Heart left ventricle (tissue), 16 donors: ENCODE measurements around the gene ATF6B. TPM values are rescaled to one million over a fixed set of nuclear protein-coding genes. Genes with fewer than 3 reads are reported as not detected.
A peak's percentile ranks its signal among the peaks of the same experiment; 100 is the strongest.

ENCODE experiments used
- ATAC-seq, 4 donors: fragments of 200-7000 bp; cut with Tn5 transposase; one replicate each; pipeline ENCODE4 v1.9.1; 2020 to 2022; ENCODE audit warnings: moderate library complexity in 4 of 4, mild to moderate bottlenecking in 3 of 4, moderate number of reproducible peaks in 1 of 4
- DNase-seq, 5 donors: peaks; one replicate each; pipeline ENCODE4 v3.0.0-alpha.2; 2020
- H3K27ac ChIP-seq, 12 donors: fragments of 200-600 bp; sonication (generic) in 4 of 12; one replicate each; pipeline versions ENCODE4 v1.5.0 to v1.8.0; 2016 to 2022; ENCODE audit warnings: mild to moderate bottlenecking in 2 of 12
- H3K27me3 ChIP-seq, 9 donors: fragments of 200-600 bp; sonication (generic) in 2 of 9; one replicate each; pipeline versions ENCODE4 v1.5.1 to v1.8.0; 2016 to 2022; ENCODE audit warnings: mild to moderate bottlenecking in 3 of 9
- H3K36me3 ChIP-seq, 9 donors: fragments of 200-600 bp; sonication (generic) in 2 of 9; one replicate each; pipeline versions ENCODE4 v1.5.0 to v1.8.0; 2018 to 2022; ENCODE audit warnings: mild to moderate bottlenecking in 2 of 9
- H3K4me1 ChIP-seq, 12 donors: fragments of 200-600 bp; sonication (generic) in 4 of 12; one replicate each; pipeline versions ENCODE4 v1.5.0 to v1.8.0; 2016 to 2022; ENCODE audit warnings: mild to moderate bottlenecking in 3 of 12
- H3K4me3 ChIP-seq, 12 donors: fragments of 200-600 bp; sonication (generic) in 4 of 12; one replicate each; pipeline versions ENCODE4 v1.5.0 to v1.8.0; 2017 to 2022; ENCODE audit warnings: mild to moderate bottlenecking in 9 of 12, moderate library complexity in 4 of 12
- H3K9me3 ChIP-seq, 12 donors: fragments of 200-600 bp; sonication (generic) in 4 of 12; one replicate each; pipeline versions ENCODE4 v1.5.0 to v1.8.0; 2016 to 2022; ENCODE audit warnings: mild to moderate bottlenecking in 1 of 12
- POLR2A ChIP-seq, 2 donors: fragments of 450-650 bp; IDR thresholded peaks; one replicate each; pipeline ENCODE4 v1.6.1; 2017; ENCODE audit warnings: antibody characterized with exemption in 2 of 2, mild to moderate bottlenecking in 2 of 2, moderate library complexity in 2 of 2
- WGBS, 4 donors: extraction: QIAGEN DNeasy Blood & Tissue Kit in 2 of 4; methylation state at CpG; one replicate each; pipeline versions ENCODE4 v1.1.5 to v1.1.7; 2013 to 2018; 5-methylcytosine and 5-hydroxymethylcytosine counted together
- intact Hi-C, 10 donors: fragments of 100-400 bp; cut with DNase I; formaldehyde crosslinking; loops; one replicate each; pipeline versions ENCODE4 v1.11.1 to v1.14.2; 2022
- polyA plus RNA-seq, 2 donors: library from polyadenylated mRNA; stranded (reverse); fragments of 200-250 nt; gene quantifications; one replicate each; pipeline ENCODE4 v1.2.3, GENCODE V29; 2013
- total RNA-seq, 9 donors: library from RNA; depleted of rRNA in 2 of 9; stranded (reverse); fragments of >200 nt in 2 of 9; fragmentation: NEBNext Ultra II Directional in 3 of 9; extraction: Animal tissue kit (Norgen Biotek cat#: 25700) in 3 of 9; gene quantifications; one replicate each; pipeline versions ENCODE4 v1.1.0 to v1.2.4, GENCODE V29; 2016 to 2023
- TF ChIP-seq, protein P1 (sequence below), 12 donors: fragments of 200-600 bp; sonication (generic) in 4 of 12; IDR thresholded peaks; one replicate each; pipeline versions ENCODE4 v1.5.0 to v1.8.0; 2018 to 2022; ENCODE audit warnings: antibody characterized with exemption in 12 of 12, mild to moderate bottlenecking in 5 of 12
- donor health status: ischemic (EF 13 %, LVEDD 7.1; RV severe dilation, severe dysfunction).
- donor health status: healthy with polysubstance abuse.
- donor health status: DM: no; HTN: yes; CAD: no.
- donor health status: DM: no; HTN: no; CAD: no.
- donor health status: ischemic (EF 25% LVEDD 6.9; RV normal size, moderate dysfunction).
- donor health status: ischemic (EF 25% LVEDD 5.7; RV mildly dilated, moderate dysfunction).
- donor health status: healthy.
- donor health status: DM: yes; HTN: yes; CAD: no.
- donor health status: ischemic (EF 35%, LVEDD 5.7; RV mildly dilated, moderate dysfunction).
- donor health status: nonischemic (EF 11% LVEDD 7.7; RV severe dilation, severe dysfunction).
- donor health status: DM: yes; HTN: yes; CAD: no.
- donor health status: PGD.
- donor health status: ischemic (EF 29% LVEDD 5.4; RV normal size, mild dysfunction).
- donor health status: nonischemic (EF 23%, LVEDD 6.1; RV moderate dilation, normal function).

The ATF6B gene
- total and polyA plus RNA-seq, 11 donors, result 11.1 to 56.8 (median 28.7) TPM

- intact Hi-C loops, result loop anchor here in 4 of 10 donors (1.0 to 10.0 kb wide), 6 partner anchors 21 to 511 kb away; partner anchors contain the start of genes C6orf47 (in 2 of the 4), CSNK2B (in 2 of the 4), FKBPL (in 2 of the 4) and GPANK1 (in 2 of the 4)
- peak in 1 of 2 donors; percentile 78 for TF ChIP-seq POLR2A (IDR thresholded peaks at IDR 0.05)
- TF ChIP-seq, protein P1, sequence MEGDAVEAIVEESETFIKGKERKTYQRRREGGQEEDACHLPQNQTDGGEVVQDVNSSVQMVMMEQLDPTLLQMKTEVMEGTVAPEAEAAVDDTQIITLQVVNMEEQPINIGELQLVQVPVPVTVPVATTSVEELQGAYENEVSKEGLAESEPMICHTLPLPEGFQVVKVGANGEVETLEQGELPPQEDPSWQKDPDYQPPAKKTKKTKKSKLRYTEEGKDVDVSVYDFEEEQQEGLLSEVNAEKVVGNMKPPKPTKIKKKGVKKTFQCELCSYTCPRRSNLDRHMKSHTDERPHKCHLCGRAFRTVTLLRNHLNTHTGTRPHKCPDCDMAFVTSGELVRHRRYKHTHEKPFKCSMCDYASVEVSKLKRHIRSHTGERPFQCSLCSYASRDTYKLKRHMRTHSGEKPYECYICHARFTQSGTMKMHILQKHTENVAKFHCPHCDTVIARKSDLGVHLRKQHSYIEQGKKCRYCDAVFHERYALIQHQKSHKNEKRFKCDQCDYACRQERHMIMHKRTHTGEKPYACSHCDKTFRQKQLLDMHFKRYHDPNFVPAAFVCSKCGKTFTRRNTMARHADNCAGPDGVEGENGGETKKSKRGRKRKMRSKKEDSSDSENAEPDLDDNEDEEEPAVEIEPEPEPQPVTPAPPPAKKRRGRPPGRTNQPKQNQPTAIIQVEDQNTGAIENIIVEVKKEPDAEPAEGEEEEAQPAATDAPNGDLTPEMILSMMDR (IDR thresholded peaks at IDR 0.05), result no peak
- ATAC-seq, result peak; percentile 65 to 77 (median 75)
- H3K4me3 ChIP-seq, result peak within 1 kb of the TSS; percentile 61 to 99 (median 88)
- H3K27ac ChIP-seq, result peak within 1 kb of the TSS; percentile 87 to 100 (median 97)
- peaks cover 11 to 57% (median 38%) of the 10 kb centered on the region in 12 donors for H3K4me1 ChIP-seq
- peaks cover 0 to 22% (median 15%) of the 10 kb centered on the region in 9 donors for H3K36me3 ChIP-seq
- H3K27me3 ChIP-seq, result no peaks in the 10 kb centered on the region
- peak; percentile 98 to 100 (median 99) for DNase-seq
- WGBS, 4 donors, result 0 to 1% (median 1%) methylated on average over 16 to 27 of the region's 27 CpGs
- no peaks in the 10 kb centered on the region for H3K9me3 ChIP-seq
Measured at GRCh38 chr6:32175711-32176475, 47.8 kb upstream of the ATF6B start, which contains the start of gene AGPAT1. TSS of gene AGPAT1 (minus strand) at chr6:32176084. CDS start at chr6:32171496, 4,588 bp downstream.

GRCh38 chr6:32175322-32175710 is 47.3 kb upstream of the ATF6B start:
- intact Hi-C loops, result loop anchor here in 4 of 10 donors (5.0 to 10.0 kb wide), 3 partner anchors 43 to 511 kb away; partner anchors contain the start of genes C6orf47 (in 2 of the 4), CSNK2B (in 2 of the 4), GPANK1 (in 2 of the 4) and LY6G5B (in 2 of the 4)
- no peak for DNase-seq
- Histone ChIP-seq H3K4me1 (peaks cover 11 to 57% (median 37%) of the 10 kb centered on the region in 12 donors), H3K4me3 (peak overlapping the region; percentile 61 to 99 (median 88)), H3K9me3 (no peaks in the 10 kb centered on the region), H3K27me3 (no peaks in the 10 kb centered on the region), H3K27ac (peak overlapping the region; percentile 87 to 100 (median 97)), H3K36me3 (peaks cover 0 to 22% (median 15%) of the 10 kb centered on the region in 9 donors)
- 10 to 20% (median 11%) methylated on average over 2 of the region's 2 CpGs for WGBS, 4 donors
- TF ChIP-seq POLR2A (IDR thresholded peaks at IDR 0.05), result no peak
- TF ChIP-seq, protein P1 (IDR thresholded peaks at IDR 0.05), result no peak
- ATAC-seq, result no peak

DNA sequence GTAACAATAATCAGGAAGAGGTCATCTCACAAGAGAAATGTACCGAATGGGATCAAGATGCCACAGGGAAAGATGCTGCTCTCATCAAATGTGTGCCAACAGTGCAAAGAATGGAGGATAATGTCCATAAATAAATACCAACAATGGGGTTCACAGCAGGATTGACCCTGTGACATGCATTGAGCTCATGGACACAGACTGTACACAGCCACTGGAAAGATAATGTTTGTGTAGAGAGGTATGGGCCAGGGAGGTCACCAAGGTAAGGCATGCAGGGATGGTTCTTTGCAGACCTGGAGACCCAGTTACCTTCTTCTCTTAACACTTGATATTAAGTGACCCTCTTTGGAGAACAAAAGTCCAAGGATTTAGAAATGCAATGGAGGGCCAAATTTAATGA is 46.4 kb upstream of the ATF6B start:
- intact Hi-C loops, result loop anchor here in 2 of 10 donors (10.0 kb wide), 1 partner anchor 510 kb away; the partner anchor contains the start of genes C6orf47 (in 2 of the 2), CSNK2B (in 2 of the 2), GPANK1 (in 2 of the 2) and LY6G5B (in 2 of the 2)
- TF ChIP-seq, protein P1 (IDR thresholded peaks at IDR 0.05), result no peak
- no peak for TF ChIP-seq POLR2A (IDR thresholded peaks at IDR 0.05)
- Histone ChIP-seq H3K4me1 (peaks cover 5 to 48% (median 29%) of the 10 kb centered on the region in 12 donors), H3K27ac (no peak overlapping the region), H3K4me3 (peak overlapping the region in 5 of 12 donors; percentile 81 to 98 (median 88)), H3K36me3 (peaks cover 0 to 23% (median 19%) of the 10 kb centered on the region in 9 donors), H3K9me3 (no peaks in the 10 kb centered on the region), H3K27me3 (no peaks in the 10 kb centered on the region)
- ATAC-seq, result no peak
- 82 to 90% (median 83%) methylated on average over 1 of the region's 1 CpG for WGBS, 4 donors
- no peak for DNase-seq
